Osteocyte (in vitro differentiated cells): ENCODE data around the gene THAP7. TPM values are rescaled to one million over a fixed set of nuclear protein-coding genes. Genes with fewer than 3 reads are reported as not detected.

Source experiments
- DNase-seq: peaks from one replicate; pipeline ENCODE4 v3.0.0; 2021; ENCODE audit warnings: mixed read lengths; ENCODE audit not compliant: unreplicated experiment; ENCODE audit errors: extremely low spot score
- H3K27ac Mint-ChIP-seq: one replicate; pipeline ENCODE4 v1.8.0; 2021; ENCODE audit warnings: mild to moderate bottlenecking, mixed read lengths; ENCODE audit not compliant: unreplicated experiment
- H3K27me3 Mint-ChIP-seq: one replicate; pipeline ENCODE4 v1.8.0; 2021; ENCODE audit warnings: mixed read lengths; ENCODE audit not compliant: unreplicated experiment
- H3K36me3 Mint-ChIP-seq: one replicate; pipeline ENCODE4 v1.8.0; 2021; ENCODE audit warnings: mixed read lengths; ENCODE audit not compliant: unreplicated experiment
- H3K4me1 Mint-ChIP-seq: one replicate; pipeline ENCODE4 v1.8.0; 2021; ENCODE audit warnings: mixed read lengths; ENCODE audit not compliant: unreplicated experiment
- H3K4me3 Mint-ChIP-seq: one replicate; pipeline ENCODE4 v1.8.0; 2021; ENCODE audit warnings: mild to moderate bottlenecking, moderate library complexity, mixed read lengths; ENCODE audit not compliant: unreplicated experiment
- H3K9me3 Mint-ChIP-seq: one replicate; pipeline ENCODE4 v1.8.0; 2021; ENCODE audit warnings: mixed read lengths; ENCODE audit not compliant: unreplicated experiment
- CTCF ChIP-seq: fragments of 200-600 bp; sonication (generic); IDR thresholded peaks from 2 replicates; pipeline ENCODE4 v1.5.0; 2021; ENCODE audit warnings: antibody characterized with exemption, mild to moderate bottlenecking, moderate library complexity
- total RNA-seq: library from RNA; stranded (reverse); gene quantifications from 2 replicates; pipeline ENCODE4 v1.2.1, GENCODE V29; 2021

The THAP7 gene
- total RNA-seq, 1 donor from 2014 or later: 27.0 TPM

GRCh38 chr22:21014726-21015465 lies 13.0 kb upstream of the THAP7 start, which contains the start of gene P2RX6:
Gene P2RX6 (plus strand): TSS chr22:21015165. CDS start chr22:21015175, 10 bp downstream.
- H3K4me1 Mint-ChIP-seq: peaks cover 33% of the 10 kb centered on the region
- no peaks in the 10 kb centered on the region for H3K27me3 Mint-ChIP-seq
- no peaks in the 10 kb centered on the region for H3K9me3 Mint-ChIP-seq
- H3K4me3 Mint-ChIP-seq: peak within 1 kb of the TSS; percentile 82
- TF ChIP-seq CTCF: no peak
- no peak for DNase-seq
- peak within 1 kb of the TSS; percentile 95 for H3K27ac Mint-ChIP-seq
- H3K36me3 Mint-ChIP-seq: no peaks in the 10 kb centered on the region

- Mint-ChIP-seq H3K27ac (peak overlapping the region; percentile 95), H3K9me3 (no peaks in the 10 kb centered on the region), H3K36me3 (no peaks in the 10 kb centered on the region), H3K4me3 (peak overlapping the region; percentile 82), H3K4me1 (peaks cover 33% of the 10 kb centered on the region), H3K27me3 (no peaks in the 10 kb centered on the region)
- TF ChIP-seq CTCF: no peak
- peak; percentile 94 for DNase-seq
Measured at GRCh38 chr22:21014202-21014725, 12.3 kb upstream of the THAP7 start.

- TF ChIP-seq CTCF: no peak
- no peak for DNase-seq
- H3K27ac Mint-ChIP-seq: peak overlapping the region; percentile 95
- peaks cover 33% of the 10 kb centered on the region for H3K4me1 Mint-ChIP-seq
- no peaks in the 10 kb centered on the region for H3K36me3 Mint-ChIP-seq
- no peaks in the 10 kb centered on the region for H3K27me3 Mint-ChIP-seq
- peak overlapping the region; percentile 82 for H3K4me3 Mint-ChIP-seq
- no peaks in the 10 kb centered on the region for H3K9me3 Mint-ChIP-seq
Measured at GRCh38 chr22:21013657-21014201, 11.8 kb upstream of the THAP7 start.

GRCh38 chr22:21012446-21013407 lies 10.8 kb upstream of the THAP7 start:
- Mint-ChIP-seq H3K4me3 (no peak overlapping the region), H3K27me3 (no peaks in the 10 kb centered on the region), H3K9me3 (no peaks in the 10 kb centered on the region), H3K27ac (no peak overlapping the region), H3K4me1 (peaks cover 33% of the 10 kb centered on the region), H3K36me3 (no peaks in the 10 kb centered on the region)
- no peak for TF ChIP-seq CTCF
- DNase-seq: no peak
